Cardiac muscle cell (in vitro differentiated cells and primary cell): Measurements from ENCODE around the gene HDAC4. TPM values are rescaled to one million over a fixed set of nuclear protein-coding genes. Genes with fewer than 3 reads are reported as not detected.

Source experiments
- DNase-seq, 2 donors: peaks; one replicate each; pipeline versions ENCODE4 v3.0.0 to v3.0.0-alpha.2; 2010 to 2017; ENCODE audit warnings: low read depth in 1 of 2, low spot score in 1 of 2
- H3K27ac ChIP-seq: fragments of 200-600 bp; sonication (generic); 2 replicates; pipeline ENCODE4 v1.5.1; 2016
- H3K27me3 ChIP-seq: fragments of 200-600 bp; sonication (generic); 2 replicates; pipeline ENCODE4 v1.6.0; 2016; ENCODE audit warnings: control low read depth
- H3K36me3 ChIP-seq: fragments of 200-600 bp; sonication (generic); 2 replicates; pipeline ENCODE4 v1.5.1; 2016; ENCODE audit warnings: control low read depth
- H3K4me1 ChIP-seq: fragments of 200-600 bp; sonication (generic); 2 replicates; pipeline ENCODE4 v1.8.1; 2017; ENCODE audit warnings: low read depth, mild to moderate bottlenecking, mixed run types
- H3K4me3 ChIP-seq: fragments of 200-600 bp; sonication (generic); 2 replicates; pipeline ENCODE4 v1.5.1; 2016; ENCODE audit warnings: mild to moderate bottlenecking
- H3K9me3 ChIP-seq: fragments of 200-600 bp; sonication (generic); 2 replicates; pipeline ENCODE4 v1.5.1; 2017; ENCODE audit warnings: low read depth, mild to moderate bottlenecking, control low read depth
- CTCF ChIP-seq: IDR thresholded peaks from 2 replicates; pipeline ENCODE4 v1.5.1; 2012; ENCODE audit warnings: low read depth, mild to moderate bottlenecking, low read length
- polyA plus RNA-seq: library from polyadenylated mRNA; unstranded; fragments of >200 nt; fragmentation: Nextera tagmentation; extraction: Ambion mirVana; gene quantifications from 2 replicates; pipeline ENCODE4 v1.2.1, GENCODE V29; 2016
- total RNA-seq: library from RNA; depleted of rRNA; stranded (reverse); fragments of >200 nt; gene quantifications from 2 replicates; pipeline ENCODE4 v1.2.3, GENCODE V29; 2016

Gene HDAC4
- total and polyA plus RNA-seq, 2 experiments from 2014 or later, result 7.0 to 41.6 TPM

GRCh38 chr2:239432174-239432573, 31.4 kb upstream of the HDAC4 start:
- Histone ChIP-seq H3K36me3 (no peaks in the 10 kb centered on the region), H3K4me3 (no peak overlapping the region), H3K4me1 (no peaks in the 10 kb centered on the region)

GRCh38 chr2:239431536-239431935, 30.7 kb upstream of the HDAC4 start:
- no peaks in the 10 kb centered on the region for H3K9me3 ChIP-seq
- no peak for TF ChIP-seq CTCF
- no peak overlapping the region for H3K27ac ChIP-seq
- DNase-seq, result no peak
- no peaks in the 10 kb centered on the region for H3K36me3 ChIP-seq
- no peaks in the 10 kb centered on the region for H3K27me3 ChIP-seq
- H3K4me1 ChIP-seq, result no peaks in the 10 kb centered on the region
- H3K4me3 ChIP-seq, result no peak overlapping the region

More at GRCh38 chr2:239432174-239432573, 31.4 kb upstream of the HDAC4 start:
- no peak for DNase-seq
- TF ChIP-seq CTCF, result no peak
- no peaks in the 10 kb centered on the region for H3K9me3 ChIP-seq
- H3K27me3 ChIP-seq, result no peaks in the 10 kb centered on the region
- H3K27ac ChIP-seq, result no peak overlapping the region

GRCh38 chr2:239429473-239430350, 28.9 kb upstream of the HDAC4 start:
- no peaks in the 10 kb centered on the region for H3K4me1 ChIP-seq
- TF ChIP-seq CTCF, result no peak
- H3K36me3 ChIP-seq, result no peaks in the 10 kb centered on the region
- no peak overlapping the region for H3K4me3 ChIP-seq
- no peak overlapping the region for H3K27ac ChIP-seq
- no peaks in the 10 kb centered on the region for H3K27me3 ChIP-seq
- DNase-seq, result no peak
- no peaks in the 10 kb centered on the region for H3K9me3 ChIP-seq

- Histone ChIP-seq H3K27me3 (no peaks in the 10 kb centered on the region), H3K4me3 (no peak overlapping the region), H3K9me3 (no peaks in the 10 kb centered on the region), H3K36me3 (no peaks in the 10 kb centered on the region), H3K4me1 (no peaks in the 10 kb centered on the region), H3K27ac (no peak overlapping the region)
- no peak for DNase-seq
- TF ChIP-seq CTCF, result no peak
Measured at GRCh38 chr2:239425631-239426030, 24.8 kb upstream of the HDAC4 start.

- Histone ChIP-seq H3K27me3 (no peaks in the 10 kb centered on the region), H3K4me3 (no peak overlapping the region), H3K9me3 (no peaks in the 10 kb centered on the region), H3K36me3 (no peaks in the 10 kb centered on the region), H3K27ac (no peak overlapping the region), H3K4me1 (no peaks in the 10 kb centered on the region)
- TF ChIP-seq CTCF, result no peak
- no peak for DNase-seq
Measured at GRCh38 chr2:239424337-239425045, 23.7 kb upstream of the HDAC4 start.
